Nephron progenitor cell (in vitro differentiated cells): ENCODE results near the gene AP2A2.

Source experiments
- DNase-seq: peaks from one replicate; pipeline ENCODE4 v3.0.0; 2021
- H3K27ac Mint-ChIP-seq: 2 replicates; pipeline ENCODE4 v1.8.0; 2021; ENCODE audit warnings: mild to moderate bottlenecking, moderate library complexity, mixed read lengths
- H3K27me3 Mint-ChIP-seq: 2 replicates; pipeline ENCODE4 v1.8.0; 2021; ENCODE audit warnings: mild to moderate bottlenecking, low read depth, mixed read lengths; ENCODE audit not compliant: poor library complexity
- H3K36me3 Mint-ChIP-seq: 2 replicates; pipeline ENCODE4 v1.8.0; 2021; ENCODE audit warnings: low read depth, mixed read lengths
- H3K4me1 Mint-ChIP-seq: 2 replicates; pipeline ENCODE4 v1.8.0; 2021; ENCODE audit warnings: mixed read lengths
- H3K4me3 Mint-ChIP-seq: 2 replicates; pipeline ENCODE4 v1.8.0; 2021; ENCODE audit warnings: mild to moderate bottlenecking, moderate library complexity, mixed read lengths
- H3K9me3 Mint-ChIP-seq: 2 replicates; pipeline ENCODE4 v1.8.0; 2021; ENCODE audit warnings: mild to moderate bottlenecking, moderate library complexity, mixed read lengths
- TF ChIP-seq, protein P1 (sequence below): fragments of 200-600 bp; sonication (generic); IDR thresholded peaks from 2 replicates; pipeline ENCODE4 v1.5.0; 2021; ENCODE audit warnings: antibody characterized with exemption

The AP2A2 gene

DNA sequence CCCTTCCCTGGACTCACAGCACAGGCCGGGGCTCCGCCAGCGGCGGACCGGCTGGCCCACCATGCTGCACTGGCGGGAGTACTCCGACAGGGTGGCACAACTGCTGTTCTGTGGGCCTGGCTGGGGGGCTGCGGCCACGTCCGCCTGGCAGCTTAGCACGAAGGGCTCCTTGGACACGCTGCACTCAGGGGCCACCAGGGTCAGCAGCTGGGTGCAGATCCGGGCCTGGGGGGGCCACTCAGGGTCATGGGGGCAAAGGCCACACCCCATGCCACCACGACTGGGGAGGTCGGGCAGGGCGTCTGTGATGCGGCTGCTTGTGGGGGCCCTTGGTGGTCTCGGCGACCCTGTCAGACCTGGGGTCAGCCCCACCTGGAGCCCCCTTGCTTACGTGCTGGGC is 104.9 kb downstream of the AP2A2 start:
- DNase-seq, result no peak
- no peak overlapping the region for H3K4me3 Mint-ChIP-seq
- H3K36me3 Mint-ChIP-seq, result no peaks in the 10 kb centered on the region
- H3K4me1 Mint-ChIP-seq, result peaks cover 8% of the 10 kb centered on the region
- no peaks in the 10 kb centered on the region for H3K9me3 Mint-ChIP-seq
- H3K27ac Mint-ChIP-seq, result no peak overlapping the region
- peaks cover 4% of the 10 kb centered on the region for H3K27me3 Mint-ChIP-seq
- TF ChIP-seq, protein P1, sequence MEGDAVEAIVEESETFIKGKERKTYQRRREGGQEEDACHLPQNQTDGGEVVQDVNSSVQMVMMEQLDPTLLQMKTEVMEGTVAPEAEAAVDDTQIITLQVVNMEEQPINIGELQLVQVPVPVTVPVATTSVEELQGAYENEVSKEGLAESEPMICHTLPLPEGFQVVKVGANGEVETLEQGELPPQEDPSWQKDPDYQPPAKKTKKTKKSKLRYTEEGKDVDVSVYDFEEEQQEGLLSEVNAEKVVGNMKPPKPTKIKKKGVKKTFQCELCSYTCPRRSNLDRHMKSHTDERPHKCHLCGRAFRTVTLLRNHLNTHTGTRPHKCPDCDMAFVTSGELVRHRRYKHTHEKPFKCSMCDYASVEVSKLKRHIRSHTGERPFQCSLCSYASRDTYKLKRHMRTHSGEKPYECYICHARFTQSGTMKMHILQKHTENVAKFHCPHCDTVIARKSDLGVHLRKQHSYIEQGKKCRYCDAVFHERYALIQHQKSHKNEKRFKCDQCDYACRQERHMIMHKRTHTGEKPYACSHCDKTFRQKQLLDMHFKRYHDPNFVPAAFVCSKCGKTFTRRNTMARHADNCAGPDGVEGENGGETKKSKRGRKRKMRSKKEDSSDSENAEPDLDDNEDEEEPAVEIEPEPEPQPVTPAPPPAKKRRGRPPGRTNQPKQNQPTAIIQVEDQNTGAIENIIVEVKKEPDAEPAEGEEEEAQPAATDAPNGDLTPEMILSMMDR, result no peak

DNA sequence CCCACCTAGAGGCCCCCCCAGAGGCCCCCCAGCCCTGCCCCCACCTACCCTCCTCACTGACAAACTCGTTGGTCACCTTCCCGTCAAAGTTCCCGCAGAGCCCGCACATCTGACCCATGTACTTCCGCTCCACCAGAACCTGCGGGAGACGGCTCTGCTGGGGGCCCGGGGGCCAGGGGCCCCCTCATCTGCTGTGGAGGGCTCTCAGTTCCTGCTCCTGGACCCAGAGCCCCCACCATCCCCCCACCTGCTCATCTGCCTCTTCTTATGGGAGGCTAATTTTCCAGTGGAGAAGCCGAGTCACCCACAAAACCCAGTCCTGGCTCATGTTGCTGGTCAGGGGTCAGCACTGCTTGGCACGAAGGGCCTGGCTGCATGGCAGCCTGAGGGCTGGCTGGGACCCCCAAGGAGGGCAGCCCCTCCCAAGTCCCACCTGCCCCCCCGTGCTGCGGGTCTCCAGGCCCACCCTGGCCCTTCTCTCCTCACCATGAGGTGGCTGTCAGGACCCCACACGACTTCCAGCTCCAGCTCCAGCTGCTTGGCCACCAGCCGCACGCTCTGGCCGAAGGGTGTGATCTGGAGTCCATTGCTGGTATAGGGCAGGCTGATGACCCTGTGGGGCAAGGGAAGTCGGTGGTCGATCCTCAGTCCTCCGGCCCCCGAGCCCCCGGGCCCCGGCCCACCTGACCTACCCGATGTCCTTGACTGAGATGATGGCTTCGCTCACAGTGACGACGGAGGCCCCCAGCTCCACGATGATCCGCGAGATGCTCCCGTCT is 105.6 kb downstream of the AP2A2 start:
- Mint-ChIP-seq H3K27ac (no peak overlapping the region), H3K4me3 (no peak overlapping the region), H3K4me1 (peaks cover 8% of the 10 kb centered on the region), H3K36me3 (no peaks in the 10 kb centered on the region), H3K9me3 (no peaks in the 10 kb centered on the region), H3K27me3 (peaks cover 4% of the 10 kb centered on the region)
- TF ChIP-seq, protein P1, result no peak
- no peak for DNase-seq

DNA sequence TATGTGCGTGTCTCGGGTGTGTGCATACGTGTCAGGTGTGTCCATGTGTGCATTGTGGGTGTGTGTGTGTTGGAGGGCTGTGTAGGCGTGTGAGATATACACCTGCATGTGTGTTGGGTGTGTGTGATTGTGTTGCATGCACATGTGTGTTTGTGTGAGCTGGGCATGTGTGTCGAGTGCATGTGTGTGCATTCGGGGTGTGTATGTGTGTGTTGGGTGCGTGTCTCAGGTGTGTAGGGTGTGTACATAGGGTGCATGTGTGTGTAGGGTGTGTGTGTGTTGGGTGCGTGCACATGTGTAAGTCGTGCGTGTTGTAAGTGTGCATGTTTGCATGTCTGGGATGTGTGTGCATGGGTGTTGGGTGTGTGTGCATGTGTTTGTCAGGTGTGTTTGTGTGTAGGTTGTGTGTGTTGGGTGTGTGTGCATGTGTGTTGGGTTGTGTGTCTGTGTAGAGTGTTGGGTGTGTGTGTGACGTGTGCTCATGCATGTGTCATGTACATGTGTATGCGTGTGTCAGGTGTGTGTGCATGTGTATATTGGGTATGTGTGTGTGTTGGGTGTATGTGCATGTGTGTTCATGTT is 106.7 kb downstream of the AP2A2 start:
- no peaks in the 10 kb centered on the region for H3K36me3 Mint-ChIP-seq

DNA sequence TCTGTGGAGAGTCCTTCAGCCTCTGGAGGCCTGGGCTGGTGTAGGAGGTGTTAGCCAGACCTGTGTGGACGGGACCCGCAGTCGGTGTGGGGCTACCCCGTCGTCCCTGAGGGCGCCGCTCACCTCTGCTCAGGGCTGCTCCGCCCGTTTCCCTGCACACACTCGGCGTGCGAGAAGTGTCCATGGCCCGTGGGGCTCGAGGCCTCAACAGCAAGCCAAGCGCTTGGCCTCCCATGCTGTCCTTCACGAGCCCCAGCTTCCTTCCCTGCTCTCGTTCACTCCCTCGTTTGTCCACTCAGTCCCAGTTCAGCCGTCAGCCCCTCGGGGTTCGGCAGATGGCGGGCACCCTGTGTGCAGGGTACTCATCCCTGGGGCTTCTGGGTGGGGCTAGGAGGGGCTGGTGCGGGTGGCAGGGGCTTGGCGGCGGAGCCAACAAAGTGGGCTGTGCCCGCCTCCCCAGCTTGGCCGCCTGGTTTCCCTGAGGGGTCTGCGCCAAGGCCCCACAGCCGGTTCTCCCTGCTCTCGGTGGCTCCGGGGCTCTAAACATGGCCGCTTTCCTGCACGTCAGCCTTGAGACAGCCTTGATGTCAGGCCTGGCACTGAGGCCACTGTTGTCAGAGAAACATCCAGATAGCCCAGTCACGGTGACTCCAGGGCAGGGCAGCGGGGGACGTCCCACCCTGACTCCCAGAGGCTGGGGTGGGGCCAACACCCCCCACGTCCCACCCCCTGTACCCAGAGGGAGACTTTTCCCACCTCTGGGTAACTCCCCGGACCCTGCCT is 107.5 kb downstream of the AP2A2 start:
- no peaks in the 10 kb centered on the region for H3K27me3 Mint-ChIP-seq
- DNase-seq, result no peak
- H3K27ac Mint-ChIP-seq, result no peak overlapping the region
- H3K9me3 Mint-ChIP-seq, result no peaks in the 10 kb centered on the region
- TF ChIP-seq, protein P1, result no peak
- H3K4me3 Mint-ChIP-seq, result no peak overlapping the region
- H3K36me3 Mint-ChIP-seq, result no peaks in the 10 kb centered on the region
- peaks cover 8% of the 10 kb centered on the region for H3K4me1 Mint-ChIP-seq

More for the DNA sequence above, 106.7 kb downstream of the AP2A2 start:
- Mint-ChIP-seq H3K4me1 (peaks cover 8% of the 10 kb centered on the region), H3K4me3 (no peak overlapping the region), H3K27ac (peak overlapping the region; percentile 37), H3K9me3 (no peaks in the 10 kb centered on the region), H3K27me3 (no peaks in the 10 kb centered on the region)
- TF ChIP-seq, protein P1, result no peak
- no peak for DNase-seq

DNA sequence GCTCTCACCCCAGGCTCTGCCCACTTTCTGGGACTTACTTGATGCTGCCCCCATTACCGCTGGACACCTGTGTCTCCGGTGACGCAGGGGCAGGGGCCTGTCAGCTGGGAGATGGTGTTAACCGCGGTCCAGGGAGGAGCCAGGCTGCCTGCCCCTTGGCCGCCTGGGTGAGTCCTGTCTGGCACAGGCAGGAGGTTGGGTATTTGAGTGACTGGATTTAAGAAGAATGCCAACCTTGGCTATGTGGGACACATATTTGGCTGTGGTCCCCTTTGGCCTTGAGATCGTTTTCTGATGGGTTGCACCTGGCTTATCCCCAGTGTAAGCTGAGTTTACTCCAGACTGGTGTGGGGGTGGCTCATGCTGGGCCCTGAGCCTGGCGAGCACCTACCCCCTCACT is 108.3 kb downstream of the AP2A2 start:
- DNase-seq, result no peak
- no peak overlapping the region for H3K4me3 Mint-ChIP-seq
- no peaks in the 10 kb centered on the region for H3K36me3 Mint-ChIP-seq
- H3K27me3 Mint-ChIP-seq, result no peaks in the 10 kb centered on the region
- no peaks in the 10 kb centered on the region for H3K9me3 Mint-ChIP-seq
- TF ChIP-seq, protein P1, result no peak
- no peak overlapping the region for H3K27ac Mint-ChIP-seq
- peaks cover 9% of the 10 kb centered on the region for H3K4me1 Mint-ChIP-seq
